HEK293 (cell line): ENCODE measurements around the gene SMTNL1.

Experiments used
- GLI4 ChIP-seq: fragments of 450-650 bp; formaldehyde crosslinking; IDR thresholded peaks from 2 replicates; pipeline ENCODE4 v1.5.1; 2016; ENCODE audit warnings: missing biosample characterization, missing genetic modification characterization
- KLF1 ChIP-seq: fragments of 450-650 bp; formaldehyde crosslinking; IDR thresholded peaks from 2 replicates; pipeline ENCODE4 v1.5.1; 2016; ENCODE audit warnings: missing biosample characterization, missing genetic modification characterization
- MYNN ChIP-seq: fragments of 450-650 bp; formaldehyde crosslinking; IDR thresholded peaks from 2 replicates; pipeline ENCODE4 v1.5.1; 2016; ENCODE audit warnings: missing biosample characterization, missing genetic modification characterization, borderline replicate concordance
- REPIN1 ChIP-seq: fragments of 450-650 bp; formaldehyde crosslinking; IDR thresholded peaks from 2 replicates; pipeline ENCODE4 v1.5.1; 2017; ENCODE audit warnings: missing biosample characterization, missing genetic modification characterization, low read depth
- SETDB1 ChIP-seq: IDR thresholded peaks from one replicate; pipeline ENCODE4 v1.6.1; 2017; ENCODE audit warnings: mild to moderate bottlenecking, low read length, moderate library complexity, mixed read lengths; ENCODE audit not compliant: insufficient read length
- ZNF10 ChIP-seq: fragments of 450-650 bp; formaldehyde crosslinking; IDR thresholded peaks from 2 replicates; pipeline ENCODE4 v1.5.1; 2017; ENCODE audit warnings: missing biosample characterization, missing genetic modification characterization
- ZNF138 ChIP-seq: fragments of 450-650 bp; formaldehyde crosslinking; IDR thresholded peaks from 2 replicates; pipeline ENCODE4 v1.5.1; 2016; ENCODE audit warnings: missing biosample characterization, missing genetic modification characterization, borderline replicate concordance
- ZNF366 ChIP-seq: fragments of 450-650 bp; formaldehyde crosslinking; conservative IDR thresholded peaks from 2 replicates; pipeline ENCODE4 v1.5.1; 2016; ENCODE audit warnings: missing biosample characterization, missing genetic modification characterization
- ZNF510 ChIP-seq: fragments of 450-650 bp; formaldehyde crosslinking; IDR thresholded peaks from 2 replicates; pipeline ENCODE4 v1.5.1; 2018; ENCODE audit warnings: mild to moderate bottlenecking, missing genetic modification characterization, missing biosample characterization; ENCODE audit not compliant: insufficient replicate concordance
- ZNF596 ChIP-seq: fragments of 450-650 bp; IDR thresholded peaks from 2 replicates; pipeline ENCODE4 v1.5.0; 2018; ENCODE audit warnings: missing biosample characterization, mild to moderate bottlenecking, missing genetic modification characterization, moderate library complexity
- ZNF654 ChIP-seq: fragments of 450-650 bp; formaldehyde crosslinking; IDR thresholded peaks from 2 replicates; pipeline ENCODE4 v1.5.1; 2016; ENCODE audit warnings: low read depth, missing biosample characterization, missing genetic modification characterization
- ZNF664 ChIP-seq: fragments of 450-650 bp; formaldehyde crosslinking; IDR thresholded peaks from 2 replicates; pipeline ENCODE4 v1.5.1; 2016; ENCODE audit warnings: missing biosample characterization, missing genetic modification characterization
- ZNF843 ChIP-seq: fragments of 450-650 bp; formaldehyde crosslinking; IDR thresholded peaks from 2 replicates; pipeline ENCODE4 v1.5.1; 2016; ENCODE audit warnings: missing biosample characterization, missing genetic modification characterization
- ZXDB ChIP-seq: fragments of 450-650 bp; formaldehyde crosslinking; IDR thresholded peaks from 2 replicates; pipeline ENCODE4 v1.5.1; 2016; ENCODE audit warnings: missing biosample characterization, missing genetic modification characterization
- TF ChIP-seq, protein P1 (sequence below): fragments of 450-650 bp; formaldehyde crosslinking; optimal IDR thresholded peaks from 2 replicates; pipeline ENCODE3; 2016; ENCODE audit warnings: missing biosample characterization, mild to moderate bottlenecking, missing genetic modification characterization
- TF ChIP-seq, protein P2 (sequence below): fragments of 450-650 bp; formaldehyde crosslinking; IDR thresholded peaks from 2 replicates; pipeline ENCODE4; 2016; ENCODE audit warnings: missing biosample characterization, missing genetic modification characterization
- TF ChIP-seq, protein P3 (sequence below): fragments of 450-650 bp; formaldehyde crosslinking; IDR thresholded peaks from 2 replicates; pipeline ENCODE4 v1.5.1; 2016; ENCODE audit warnings: missing biosample characterization, missing genetic modification characterization, borderline replicate concordance
- TF ChIP-seq, protein P4 (sequence below): fragments of 450-650 bp; formaldehyde crosslinking; IDR thresholded peaks from 2 replicates; pipeline ENCODE4 v1.5.1; 2017; ENCODE audit warnings: missing biosample characterization, missing genetic modification characterization
- TF ChIP-seq, protein P5 (sequence below): fragments of 450-650 bp; formaldehyde crosslinking; IDR thresholded peaks from 2 replicates; pipeline ENCODE4 v1.5.1; 2016; ENCODE audit warnings: missing biosample characterization, missing genetic modification characterization
- TF ChIP-seq, protein P6 (sequence below): fragments of 450-650 bp; formaldehyde crosslinking; IDR thresholded peaks from 2 replicates; pipeline ENCODE4 v1.5.1; 2017; ENCODE audit warnings: missing biosample characterization, missing genetic modification characterization
- TF ChIP-seq, protein P7 (sequence below): fragments of 450-650 bp; formaldehyde crosslinking; IDR thresholded peaks from 2 replicates; pipeline ENCODE4 v1.5.1; 2016; ENCODE audit warnings: missing biosample characterization, missing genetic modification characterization

The SMTNL1 gene

DNA sequence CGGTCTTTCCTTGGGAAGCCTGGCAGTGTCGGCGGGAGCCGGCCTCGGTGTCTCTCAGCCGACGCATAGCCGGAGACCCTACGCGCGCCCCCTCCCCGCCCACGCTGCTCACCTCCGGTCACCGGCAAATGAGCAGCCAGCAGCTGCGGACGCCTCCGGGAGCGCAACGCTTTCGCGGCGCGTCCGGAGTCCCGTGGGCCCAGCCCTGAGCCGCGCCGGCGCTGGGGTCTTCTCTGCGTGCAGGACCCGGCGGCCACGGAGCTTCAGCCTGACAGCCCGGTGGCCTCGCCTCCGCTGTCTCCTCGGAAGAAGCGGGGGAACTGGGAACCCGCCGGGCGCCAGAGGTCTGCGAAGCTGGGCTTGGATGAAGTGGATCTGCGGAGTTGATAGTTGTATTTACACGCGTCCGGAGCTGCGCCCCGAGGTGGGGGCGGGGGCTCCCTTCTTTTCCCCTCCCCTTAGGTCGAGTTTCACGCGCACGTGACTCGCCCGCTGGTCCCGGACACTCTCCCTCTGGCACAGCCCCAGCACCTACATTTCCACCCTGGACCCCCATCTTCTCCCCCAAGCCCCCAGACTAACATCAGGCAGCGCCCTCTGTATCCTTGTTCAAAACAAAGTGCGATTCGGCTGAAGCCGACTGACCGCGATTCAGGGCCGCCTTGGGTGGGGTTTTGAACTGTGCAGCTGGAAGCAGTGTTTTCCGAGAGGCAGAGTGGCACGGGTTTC lies 21.9 kb upstream of the SMTNL1 start, which contains the start of gene SLC43A1 (continued):
- TF ChIP-seq, protein P1, sequence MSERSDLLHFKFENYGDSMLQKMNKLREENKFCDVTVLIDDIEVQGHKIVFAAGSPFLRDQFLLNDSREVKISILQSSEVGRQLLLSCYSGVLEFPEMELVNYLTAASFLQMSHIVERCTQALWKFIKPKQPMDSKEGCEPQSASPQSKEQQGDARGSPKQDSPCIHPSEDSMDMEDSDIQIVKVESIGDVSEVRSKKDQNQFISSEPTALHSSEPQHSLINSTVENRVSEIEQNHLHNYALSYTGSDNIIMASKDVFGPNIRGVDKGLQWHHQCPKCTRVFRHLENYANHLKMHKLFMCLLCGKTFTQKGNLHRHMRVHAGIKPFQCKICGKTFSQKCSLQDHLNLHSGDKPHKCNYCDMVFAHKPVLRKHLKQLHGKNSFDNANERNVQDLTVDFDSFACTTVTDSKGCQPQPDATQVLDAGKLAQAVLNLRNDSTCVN = peak; percentile 87
- TF ChIP-seq, protein P2, sequence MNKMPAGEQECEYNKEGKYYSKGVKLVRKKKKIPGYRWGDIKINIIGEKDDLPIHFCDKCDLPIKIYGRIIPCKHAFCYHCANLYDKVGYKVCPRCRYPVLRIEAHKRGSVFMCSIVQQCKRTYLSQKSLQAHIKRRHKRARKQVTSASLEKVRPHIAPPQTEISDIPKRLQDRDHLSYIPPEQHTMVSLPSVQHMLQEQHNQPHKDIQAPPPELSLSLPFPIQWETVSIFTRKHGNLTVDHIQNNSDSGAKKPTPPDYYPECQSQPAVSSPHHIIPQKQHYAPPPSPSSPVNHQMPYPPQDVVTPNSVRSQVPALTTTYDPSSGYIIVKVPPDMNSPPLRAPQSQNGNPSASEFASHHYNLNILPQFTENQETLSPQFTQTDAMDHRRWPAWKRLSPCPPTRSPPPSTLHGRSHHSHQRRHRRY = no peak
- TF ChIP-seq REPIN1 (tag by site-specific recombination) (no peak), ZNF366 (tag by site-specific recombination) (no peak), ZNF510 (no peak), GLI4 (tag by site-specific recombination) (no peak), ZXDB (tag by site-specific recombination) (no peak), KLF1 (tag by site-specific recombination) (peak; percentile 61), ZNF10 (tag by site-specific recombination) (no peak), ZNF843 (tag by site-specific recombination) (no peak), MYNN (no peak), ZNF664 (tag by site-specific recombination) (no peak), ZNF596 (tag by site-specific recombination) (no peak), SETDB1 (no peak), ZNF138 (no peak), ZNF654 (tag by site-specific recombination) (no peak)
- TF ChIP-seq, protein P3, sequence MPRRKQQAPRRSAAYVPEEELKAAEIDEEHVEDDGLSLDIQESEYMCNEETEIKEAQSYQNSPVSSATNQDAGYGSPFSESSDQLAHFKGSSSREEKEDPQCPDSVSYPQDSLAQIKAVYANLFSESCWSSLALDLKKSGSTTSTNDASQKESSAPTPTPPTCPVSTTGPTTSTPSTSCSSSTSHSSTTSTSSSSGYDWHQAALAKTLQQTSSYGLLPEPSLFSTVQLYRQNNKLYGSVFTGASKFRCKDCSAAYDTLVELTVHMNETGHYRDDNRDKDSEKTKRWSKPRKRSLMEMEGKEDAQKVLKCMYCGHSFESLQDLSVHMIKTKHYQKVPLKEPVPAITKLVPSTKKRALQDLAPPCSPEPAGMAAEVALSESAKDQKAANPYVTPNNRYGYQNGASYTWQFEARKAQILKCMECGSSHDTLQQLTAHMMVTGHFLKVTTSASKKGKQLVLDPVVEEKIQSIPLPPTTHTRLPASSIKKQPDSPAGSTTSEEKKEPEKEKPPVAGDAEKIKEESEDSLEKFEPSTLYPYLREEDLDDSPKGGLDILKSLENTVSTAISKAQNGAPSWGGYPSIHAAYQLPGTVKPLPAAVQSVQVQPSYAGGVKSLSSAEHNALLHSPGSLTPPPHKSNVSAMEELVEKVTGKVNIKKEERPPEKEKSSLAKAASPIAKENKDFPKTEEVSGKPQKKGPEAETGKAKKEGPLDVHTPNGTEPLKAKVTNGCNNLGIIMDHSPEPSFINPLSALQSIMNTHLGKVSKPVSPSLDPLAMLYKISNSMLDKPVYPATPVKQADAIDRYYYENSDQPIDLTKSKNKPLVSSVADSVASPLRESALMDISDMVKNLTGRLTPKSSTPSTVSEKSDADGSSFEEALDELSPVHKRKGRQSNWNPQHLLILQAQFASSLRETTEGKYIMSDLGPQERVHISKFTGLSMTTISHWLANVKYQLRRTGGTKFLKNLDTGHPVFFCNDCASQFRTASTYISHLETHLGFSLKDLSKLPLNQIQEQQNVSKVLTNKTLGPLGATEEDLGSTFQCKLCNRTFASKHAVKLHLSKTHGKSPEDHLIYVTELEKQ (tag by site-specific recombination) = no peak
- TF ChIP-seq, protein P4, sequence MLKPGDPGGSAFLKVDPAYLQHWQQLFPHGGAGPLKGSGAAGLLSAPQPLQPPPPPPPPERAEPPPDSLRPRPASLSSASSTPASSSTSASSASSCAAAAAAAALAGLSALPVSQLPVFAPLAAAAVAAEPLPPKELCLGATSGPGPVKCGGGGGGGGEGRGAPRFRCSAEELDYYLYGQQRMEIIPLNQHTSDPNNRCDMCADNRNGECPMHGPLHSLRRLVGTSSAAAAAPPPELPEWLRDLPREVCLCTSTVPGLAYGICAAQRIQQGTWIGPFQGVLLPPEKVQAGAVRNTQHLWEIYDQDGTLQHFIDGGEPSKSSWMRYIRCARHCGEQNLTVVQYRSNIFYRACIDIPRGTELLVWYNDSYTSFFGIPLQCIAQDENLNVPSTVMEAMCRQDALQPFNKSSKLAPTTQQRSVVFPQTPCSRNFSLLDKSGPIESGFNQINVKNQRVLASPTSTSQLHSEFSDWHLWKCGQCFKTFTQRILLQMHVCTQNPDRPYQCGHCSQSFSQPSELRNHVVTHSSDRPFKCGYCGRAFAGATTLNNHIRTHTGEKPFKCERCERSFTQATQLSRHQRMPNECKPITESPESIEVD (tag by site-specific recombination) = no peak
- TF ChIP-seq, protein P5, sequence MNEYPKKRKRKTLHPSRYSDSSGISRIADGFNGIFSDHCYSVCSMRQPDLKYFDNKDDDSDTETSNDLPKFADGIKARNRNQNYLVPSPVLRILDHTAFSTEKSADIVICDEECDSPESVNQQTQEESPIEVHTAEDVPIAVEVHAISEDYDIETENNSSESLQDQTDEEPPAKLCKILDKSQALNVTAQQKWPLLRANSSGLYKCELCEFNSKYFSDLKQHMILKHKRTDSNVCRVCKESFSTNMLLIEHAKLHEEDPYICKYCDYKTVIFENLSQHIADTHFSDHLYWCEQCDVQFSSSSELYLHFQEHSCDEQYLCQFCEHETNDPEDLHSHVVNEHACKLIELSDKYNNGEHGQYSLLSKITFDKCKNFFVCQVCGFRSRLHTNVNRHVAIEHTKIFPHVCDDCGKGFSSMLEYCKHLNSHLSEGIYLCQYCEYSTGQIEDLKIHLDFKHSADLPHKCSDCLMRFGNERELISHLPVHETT (tag by site-specific recombination) = no peak
- TF ChIP-seq, protein P6, sequence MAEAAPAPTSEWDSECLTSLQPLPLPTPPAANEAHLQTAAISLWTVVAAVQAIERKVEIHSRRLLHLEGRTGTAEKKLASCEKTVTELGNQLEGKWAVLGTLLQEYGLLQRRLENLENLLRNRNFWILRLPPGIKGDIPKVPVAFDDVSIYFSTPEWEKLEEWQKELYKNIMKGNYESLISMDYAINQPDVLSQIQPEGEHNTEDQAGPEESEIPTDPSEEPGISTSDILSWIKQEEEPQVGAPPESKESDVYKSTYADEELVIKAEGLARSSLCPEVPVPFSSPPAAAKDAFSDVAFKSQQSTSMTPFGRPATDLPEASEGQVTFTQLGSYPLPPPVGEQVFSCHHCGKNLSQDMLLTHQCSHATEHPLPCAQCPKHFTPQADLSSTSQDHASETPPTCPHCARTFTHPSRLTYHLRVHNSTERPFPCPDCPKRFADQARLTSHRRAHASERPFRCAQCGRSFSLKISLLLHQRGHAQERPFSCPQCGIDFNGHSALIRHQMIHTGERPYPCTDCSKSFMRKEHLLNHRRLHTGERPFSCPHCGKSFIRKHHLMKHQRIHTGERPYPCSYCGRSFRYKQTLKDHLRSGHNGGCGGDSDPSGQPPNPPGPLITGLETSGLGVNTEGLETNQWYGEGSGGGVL = 0 out of 2 replicates have a peak, but pooled peaks have one; percentile 10
- TF ChIP-seq, protein P7, sequence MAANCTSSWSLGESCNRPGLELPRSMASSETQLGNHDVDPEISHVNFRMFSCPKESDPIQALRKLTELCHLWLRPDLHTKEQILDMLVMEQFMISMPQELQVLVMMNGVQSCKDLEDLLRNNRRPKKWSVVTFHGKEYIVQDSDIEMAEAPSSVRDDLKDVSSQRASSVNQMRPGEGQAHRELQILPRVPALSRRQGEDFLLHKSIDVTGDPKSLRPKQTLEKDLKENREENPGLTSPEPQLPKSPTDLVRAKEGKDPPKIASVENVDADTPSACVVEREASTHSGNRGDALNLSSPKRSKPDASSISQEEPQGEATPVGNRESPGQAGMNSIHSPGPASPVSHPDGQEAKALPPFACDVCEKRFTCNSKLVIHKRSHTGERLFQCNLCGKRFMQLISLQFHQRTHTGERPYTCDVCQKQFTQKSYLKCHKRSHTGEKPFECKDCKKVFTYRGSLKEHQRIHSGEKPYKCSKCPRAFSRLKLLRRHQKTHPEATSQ (tag by site-specific recombination) = no peak
